Karpas-422 (cell line): ENCODE results near the gene HIVEP3. TPM values are rescaled to one million over a fixed set of nuclear protein-coding genes. Genes with fewer than 3 reads are reported as not detected.

Experiments
- DNase-seq: peaks from one replicate; pipeline ENCODE4 v3.0.0-alpha.2; 2015
- H2AFZ ChIP-seq: fragments of 200-600 bp; sonication (generic); 2 replicates; pipeline ENCODE4 v1.6.1; 2014; ENCODE audit warnings: antibody characterized with exemption, low read length, mixed read lengths
- H3K27ac ChIP-seq: fragments of 200-600 bp; sonication (generic); 2 replicates; pipeline ENCODE4 v1.5.1; 2014; ENCODE audit warnings: mild to moderate bottlenecking, low read length, moderate library complexity
- H3K27me3 ChIP-seq: fragments of 200-600 bp; sonication (generic); 2 replicates; pipeline ENCODE4 v1.6.1; 2014; ENCODE audit warnings: low read length, mixed read lengths
- H3K36me3 ChIP-seq: fragments of 200-600 bp; sonication (generic); 2 replicates; pipeline ENCODE4 v1.6.1; 2014; ENCODE audit warnings: low read length, mixed read lengths; ENCODE audit not compliant: insufficient read depth
- H3K4me1 ChIP-seq: fragments of 200-600 bp; sonication (generic); 2 replicates; pipeline ENCODE4 v1.6.1; 2014; ENCODE audit warnings: mild to moderate bottlenecking, low read length, mixed read lengths
- H3K4me2 ChIP-seq: fragments of 200-600 bp; sonication (generic); 2 replicates; pipeline ENCODE4 v1.6.1; 2014; ENCODE audit warnings: low read length, low read depth, mild to moderate bottlenecking; ENCODE audit not compliant: poor library complexity, severe bottlenecking
- H3K4me3 ChIP-seq: fragments of 200-600 bp; sonication (generic); 2 replicates; pipeline ENCODE4 v1.5.1; 2014; ENCODE audit warnings: mild to moderate bottlenecking, antibody characterized with exemption, low read length, mixed read lengths
- H3K79me2 ChIP-seq: fragments of 200-600 bp; sonication (generic); 2 replicates; pipeline ENCODE4 v1.6.1; 2014; ENCODE audit warnings: mild to moderate bottlenecking, low read length, mixed read lengths
- H3K9ac ChIP-seq: fragments of 200-600 bp; sonication (generic); 2 replicates; pipeline ENCODE4 v1.6.0; 2014; ENCODE audit warnings: low read length
- H3K9me2 ChIP-seq: fragments of 200-600 bp; sonication (generic), shearing (Covaris generic); replicated peaks from 2 replicates; pipeline ENCODE4 v1.6.0; 2014; ENCODE audit warnings: mild to moderate bottlenecking, low read length, moderate library complexity; ENCODE audit not compliant: insufficient read depth
- H3K9me3 ChIP-seq: fragments of 300-700, 200-600 bp; sonication (generic); 2 replicates; pipeline ENCODE4 v1.6.1; 2014; ENCODE audit warnings: low read length, mixed read lengths
- H4K20me1 ChIP-seq: fragments of 200-600 bp; sonication (generic); 2 replicates; pipeline ENCODE4 v1.6.1; 2014; ENCODE audit warnings: mild to moderate bottlenecking, antibody characterized with exemption, low read length, low read depth; ENCODE audit not compliant: insufficient read depth
- total RNA-seq: library from RNA; depleted of rRNA; stranded (reverse); fragments of >200 nt; shearing (Covaris generic); gene quantifications from 2 replicates; pipeline ENCODE4 v1.2.3, GENCODE V29; 2014; ENCODE audit warnings: low replicate concordance

HIVEP3 gene
- total RNA-seq, 1 experiment from 2014 or later, result 1.3 TPM

- H3K4me1 ChIP-seq, result peaks cover 27% of the 10 kb centered on the region
- H3K4me2 ChIP-seq, result no peak overlapping the region
- H3K79me2 ChIP-seq, result no peaks in the 10 kb centered on the region
- H3K4me3 ChIP-seq, result no peak overlapping the region
- H3K27ac ChIP-seq, result no peak overlapping the region
- no peak overlapping the region for H2AFZ ChIP-seq
- H3K27me3 ChIP-seq, result no peaks in the 10 kb centered on the region
- H4K20me1 ChIP-seq, result no peaks in the 10 kb centered on the region
- no peak overlapping the region for H3K9ac ChIP-seq
- H3K9me2 ChIP-seq, result no peaks in the 10 kb centered on the region
- no peak for DNase-seq
- H3K9me3 ChIP-seq, result no peaks in the 10 kb centered on the region
- no peaks in the 10 kb centered on the region for H3K36me3 ChIP-seq
These were observed 247.5 kb downstream of the HIVEP3 start for GRCh38 chr1:41671116-41671755.

DNA sequence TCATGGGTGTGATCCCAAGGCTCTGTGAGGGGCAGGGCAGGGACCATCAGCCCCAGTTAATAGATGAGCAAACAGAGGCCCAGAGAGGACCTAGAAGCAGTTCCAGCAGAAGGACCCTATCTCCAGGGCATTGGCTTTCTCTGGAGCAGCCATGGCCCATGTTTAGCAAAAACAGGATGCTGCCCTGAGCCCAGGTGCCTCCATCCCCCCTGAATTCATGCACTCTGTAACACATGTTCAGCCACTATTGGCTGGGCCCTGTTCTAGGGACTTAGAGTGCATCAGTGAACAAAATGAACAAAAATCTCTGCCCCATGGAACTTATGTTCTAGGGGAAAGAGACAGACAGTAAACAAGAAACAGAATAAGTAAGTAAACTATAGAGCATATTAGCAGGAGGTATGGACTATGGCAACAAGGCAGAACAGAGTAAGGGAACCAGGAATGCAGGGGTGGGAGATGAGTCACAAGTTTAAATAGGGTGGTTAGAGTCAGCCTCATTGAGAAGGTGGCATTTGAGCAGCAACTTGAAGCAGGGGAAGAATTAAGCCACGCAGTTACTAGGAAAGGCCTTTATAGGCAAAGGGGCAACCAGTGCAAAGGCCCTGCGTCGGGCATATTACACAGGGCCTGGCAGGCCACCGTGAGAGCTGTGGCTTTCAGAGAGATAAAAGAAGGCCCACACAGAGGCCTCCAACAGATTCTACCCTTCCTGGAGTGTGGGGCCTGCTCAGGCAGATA lies 248.3 kb downstream of the HIVEP3 start:
- Histone ChIP-seq H3K79me2 (no peaks in the 10 kb centered on the region), H4K20me1 (no peaks in the 10 kb centered on the region), H3K27me3 (no peaks in the 10 kb centered on the region), H3K9ac (no peak overlapping the region), H2AFZ (no peak overlapping the region), H3K4me2 (no peak overlapping the region), H3K36me3 (no peaks in the 10 kb centered on the region), H3K9me3 (no peaks in the 10 kb centered on the region), H3K9me2 (no peaks in the 10 kb centered on the region), H3K27ac (no peak overlapping the region), H3K4me3 (no peak overlapping the region), H3K4me1 (peaks cover 27% of the 10 kb centered on the region)
- no peak for DNase-seq

GRCh38 chr1:41668967-41669366 lies 249.8 kb downstream of the HIVEP3 start:
- Histone ChIP-seq H3K4me3 (no peak overlapping the region), H3K79me2 (no peaks in the 10 kb centered on the region), H3K27ac (no peak overlapping the region), H2AFZ (no peak overlapping the region), H3K9me3 (no peaks in the 10 kb centered on the region), H3K4me2 (no peak overlapping the region), H3K27me3 (no peaks in the 10 kb centered on the region), H3K4me1 (peaks cover 23% of the 10 kb centered on the region), H3K36me3 (no peaks in the 10 kb centered on the region), H4K20me1 (no peaks in the 10 kb centered on the region), H3K9ac (no peak overlapping the region), H3K9me2 (no peaks in the 10 kb centered on the region)
- DNase-seq, result no peak

DNA sequence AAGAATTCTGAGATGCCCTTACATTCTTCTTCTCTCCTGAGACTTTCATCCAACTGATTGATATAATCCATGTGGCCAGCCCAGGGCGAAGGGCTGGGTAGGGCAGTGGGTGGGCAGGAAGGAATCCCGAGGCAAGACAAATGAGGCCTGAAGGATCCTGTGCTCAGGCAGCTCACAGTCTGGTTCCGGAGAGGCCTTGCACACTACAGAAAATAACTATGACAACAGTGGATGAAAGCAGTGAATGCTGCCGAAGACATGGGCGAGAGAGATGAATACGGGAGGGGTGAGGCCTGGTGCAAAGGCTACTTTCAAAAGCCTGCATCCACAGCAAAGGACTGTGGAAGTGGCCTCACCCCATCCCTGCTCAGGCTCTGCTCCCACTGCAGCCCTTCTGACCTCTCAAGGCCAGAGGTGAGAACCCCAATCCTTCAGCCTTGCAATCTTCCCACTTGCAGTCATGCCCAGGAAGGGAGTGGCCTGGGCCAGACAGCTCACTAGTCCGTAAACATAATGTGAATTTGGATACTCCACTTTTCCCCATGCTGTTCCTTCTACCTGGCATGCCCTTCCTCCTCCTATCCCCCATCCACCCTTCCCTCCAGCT lies 250.6 kb downstream of the HIVEP3 start:
- Histone ChIP-seq H3K9me3 (no peaks in the 10 kb centered on the region), H3K79me2 (no peaks in the 10 kb centered on the region), H3K4me3 (no peak overlapping the region), H3K27me3 (no peaks in the 10 kb centered on the region), H3K4me2 (no peak overlapping the region), H4K20me1 (no peaks in the 10 kb centered on the region), H3K9ac (no peak overlapping the region), H3K4me1 (peaks cover 15% of the 10 kb centered on the region), H3K27ac (no peak overlapping the region), H2AFZ (no peak overlapping the region), H3K36me3 (no peaks in the 10 kb centered on the region), H3K9me2 (no peaks in the 10 kb centered on the region)
- no peak for DNase-seq

DNA sequence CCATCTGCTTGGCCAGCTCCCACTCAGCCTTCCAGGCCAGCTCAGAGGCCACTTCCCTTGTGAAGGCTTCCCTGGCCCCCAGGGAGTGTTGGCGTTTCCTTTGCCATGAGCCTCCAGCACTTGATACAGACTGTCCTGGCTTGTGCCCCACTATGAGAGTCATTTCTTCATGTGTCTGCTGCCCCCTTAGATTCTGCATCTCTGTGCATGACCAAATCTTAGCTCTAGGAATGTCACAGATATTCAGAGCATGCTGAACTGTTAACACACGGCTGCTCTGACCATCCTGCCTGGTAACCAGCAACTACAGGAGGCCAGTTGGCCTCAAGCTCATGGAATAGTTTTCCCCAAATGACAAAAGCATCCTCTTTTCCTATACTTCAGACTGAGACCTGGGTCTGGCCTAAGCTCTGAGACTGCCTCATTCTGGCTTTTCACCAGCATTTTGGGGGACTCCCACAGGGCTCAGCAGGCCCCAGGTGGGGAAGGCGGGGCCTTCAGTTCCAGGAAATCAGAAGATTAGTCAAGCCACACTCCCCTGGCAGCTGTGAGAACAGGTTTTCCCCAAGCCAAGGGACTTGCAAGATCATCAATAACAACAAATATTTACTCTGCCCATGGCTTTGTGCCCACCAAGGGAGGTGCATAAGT lies 251.6 kb downstream of the HIVEP3 start:
- Histone ChIP-seq H3K79me2 (no peaks in the 10 kb centered on the region), H2AFZ (no peak overlapping the region), H4K20me1 (no peaks in the 10 kb centered on the region), H3K4me1 (peaks cover 18% of the 10 kb centered on the region), H3K9me2 (no peaks in the 10 kb centered on the region), H3K27ac (no peak overlapping the region), H3K4me2 (peak overlapping the region; percentile 23), H3K9me3 (no peaks in the 10 kb centered on the region), H3K9ac (no peak overlapping the region), H3K27me3 (no peaks in the 10 kb centered on the region), H3K36me3 (no peaks in the 10 kb centered on the region), H3K4me3 (no peak overlapping the region)
- no peak for DNase-seq

DNA sequence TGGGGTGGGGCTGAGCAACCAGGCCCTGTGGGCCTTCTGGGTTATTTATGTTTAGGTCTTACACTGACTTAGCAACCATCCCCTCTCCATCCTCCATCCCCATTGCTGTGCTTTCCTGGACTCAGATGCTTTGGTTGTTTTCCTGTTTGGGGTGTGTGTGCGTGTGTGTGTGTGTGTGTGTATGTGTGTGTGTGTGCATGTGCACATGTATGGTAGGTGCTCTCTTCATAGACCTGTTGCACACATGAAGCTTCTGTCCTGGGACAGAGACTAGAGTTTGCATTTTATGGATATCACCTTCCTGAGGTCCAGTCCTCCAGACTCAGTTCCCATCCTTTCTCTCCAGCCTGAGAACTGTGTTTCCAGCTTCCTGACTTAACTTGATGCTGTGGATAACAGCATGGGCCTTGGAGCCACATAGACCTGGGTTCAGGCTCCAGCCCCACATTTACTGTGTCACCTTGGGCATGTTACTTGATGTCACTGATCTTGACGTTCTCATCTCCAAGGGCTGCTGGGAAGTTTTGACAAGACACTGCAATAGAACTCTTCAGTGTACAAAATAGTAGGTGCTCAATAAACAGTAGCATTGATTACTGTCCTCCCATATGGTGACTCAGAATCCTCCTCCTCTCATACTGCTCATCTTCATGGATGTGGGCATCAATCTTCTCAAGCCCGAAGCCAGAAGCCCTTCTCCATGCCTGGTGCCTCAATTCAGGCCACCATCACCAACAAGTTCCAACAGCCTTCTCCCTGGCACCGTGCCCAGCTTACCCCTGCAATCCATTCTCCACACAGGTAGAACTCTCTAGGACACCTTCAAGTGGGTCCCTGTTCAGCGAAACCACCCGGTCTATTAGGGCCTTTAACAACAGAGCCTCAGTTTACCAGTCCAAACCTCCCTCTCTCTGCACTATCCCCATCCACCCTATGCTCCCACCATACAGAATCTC lies 252.5 kb downstream of the HIVEP3 start:
- H4K20me1 ChIP-seq, result no peaks in the 10 kb centered on the region
- no peak for DNase-seq
- H3K79me2 ChIP-seq, result no peaks in the 10 kb centered on the region
- no peak overlapping the region for H2AFZ ChIP-seq
- no peak overlapping the region for H3K27ac ChIP-seq
- no peaks in the 10 kb centered on the region for H3K27me3 ChIP-seq
- H3K36me3 ChIP-seq, result no peaks in the 10 kb centered on the region
- no peak overlapping the region for H3K4me2 ChIP-seq
- H3K4me1 ChIP-seq, result peaks cover 24% of the 10 kb centered on the region
- no peaks in the 10 kb centered on the region for H3K9me2 ChIP-seq
- H3K9me3 ChIP-seq, result no peaks in the 10 kb centered on the region
- H3K9ac ChIP-seq, result no peak overlapping the region
- no peak overlapping the region for H3K4me3 ChIP-seq

- no peaks in the 10 kb centered on the region for H4K20me1 ChIP-seq
- H3K9ac ChIP-seq, result no peak overlapping the region
- no peaks in the 10 kb centered on the region for H3K9me3 ChIP-seq
- H3K79me2 ChIP-seq, result no peaks in the 10 kb centered on the region
- H3K27me3 ChIP-seq, result no peaks in the 10 kb centered on the region
- no peak for DNase-seq
- H3K36me3 ChIP-seq, result no peaks in the 10 kb centered on the region
- no peaks in the 10 kb centered on the region for H3K9me2 ChIP-seq
- H3K4me3 ChIP-seq, result no peak overlapping the region
- no peak overlapping the region for H2AFZ ChIP-seq
- no peak overlapping the region for H3K27ac ChIP-seq
- H3K4me1 ChIP-seq, result peaks cover 30% of the 10 kb centered on the region
- H3K4me2 ChIP-seq, result no peak overlapping the region
These were observed 253.7 kb downstream of the HIVEP3 start for GRCh38 chr1:41664861-41665640.
